Epithelial cell of proximal tubule (primary cell): Measurements from ENCODE around the gene ASB15. TPM values are rescaled to one million over a fixed set of nuclear protein-coding genes. Genes with fewer than 3 reads are reported as not detected.

Source experiments
- DNase-seq: peaks from one replicate; pipeline ENCODE4 v3.0.0-alpha.2; 2011; ENCODE audit warnings: low read depth
- H3K4me3 ChIP-seq: 2 replicates; pipeline ENCODE4 v1.5.1; 2011; ENCODE audit warnings: low read depth, mild to moderate bottlenecking, low read length
- total RNA-seq: library from RNA; depleted of rRNA; stranded (reverse); fragments of >200 nt; gene quantifications from 2 replicates; pipeline ENCODE4 v1.2.3, GENCODE V29; 2015
- TF ChIP-seq, protein P1 (sequence below): conservative IDR thresholded peaks from 2 replicates; pipeline ENCODE4 v1.5.1; 2012; ENCODE audit warnings: low read depth, mild to moderate bottlenecking, low read length

ASB15 gene
- total RNA-seq, 1 donor from 2014 or later: not detected

DNA sequence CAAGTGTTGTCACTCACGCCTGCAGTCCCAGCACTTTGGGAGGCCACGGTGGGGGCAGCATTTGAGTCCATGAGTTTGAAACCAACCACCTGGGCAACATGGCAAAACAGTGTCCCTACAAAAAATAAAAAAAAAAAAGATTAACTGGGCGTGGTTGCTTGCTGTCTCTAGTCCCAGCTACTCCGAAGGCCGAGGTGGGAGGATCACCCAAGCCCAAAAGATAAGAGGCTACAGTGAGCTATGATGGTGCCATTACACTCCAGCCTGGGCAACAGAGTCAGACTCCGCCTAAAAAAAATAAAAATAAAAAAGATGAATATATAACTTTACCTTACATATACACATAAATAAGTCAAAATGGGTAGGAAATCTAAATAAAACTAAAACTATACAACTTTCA, 51.5 kb downstream of the ASB15 start:
- H3K4me3 ChIP-seq: no peak overlapping the region
- TF ChIP-seq, protein P1, sequence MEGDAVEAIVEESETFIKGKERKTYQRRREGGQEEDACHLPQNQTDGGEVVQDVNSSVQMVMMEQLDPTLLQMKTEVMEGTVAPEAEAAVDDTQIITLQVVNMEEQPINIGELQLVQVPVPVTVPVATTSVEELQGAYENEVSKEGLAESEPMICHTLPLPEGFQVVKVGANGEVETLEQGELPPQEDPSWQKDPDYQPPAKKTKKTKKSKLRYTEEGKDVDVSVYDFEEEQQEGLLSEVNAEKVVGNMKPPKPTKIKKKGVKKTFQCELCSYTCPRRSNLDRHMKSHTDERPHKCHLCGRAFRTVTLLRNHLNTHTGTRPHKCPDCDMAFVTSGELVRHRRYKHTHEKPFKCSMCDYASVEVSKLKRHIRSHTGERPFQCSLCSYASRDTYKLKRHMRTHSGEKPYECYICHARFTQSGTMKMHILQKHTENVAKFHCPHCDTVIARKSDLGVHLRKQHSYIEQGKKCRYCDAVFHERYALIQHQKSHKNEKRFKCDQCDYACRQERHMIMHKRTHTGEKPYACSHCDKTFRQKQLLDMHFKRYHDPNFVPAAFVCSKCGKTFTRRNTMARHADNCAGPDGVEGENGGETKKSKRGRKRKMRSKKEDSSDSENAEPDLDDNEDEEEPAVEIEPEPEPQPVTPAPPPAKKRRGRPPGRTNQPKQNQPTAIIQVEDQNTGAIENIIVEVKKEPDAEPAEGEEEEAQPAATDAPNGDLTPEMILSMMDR: no peak
- DNase-seq: no peak

DNA sequence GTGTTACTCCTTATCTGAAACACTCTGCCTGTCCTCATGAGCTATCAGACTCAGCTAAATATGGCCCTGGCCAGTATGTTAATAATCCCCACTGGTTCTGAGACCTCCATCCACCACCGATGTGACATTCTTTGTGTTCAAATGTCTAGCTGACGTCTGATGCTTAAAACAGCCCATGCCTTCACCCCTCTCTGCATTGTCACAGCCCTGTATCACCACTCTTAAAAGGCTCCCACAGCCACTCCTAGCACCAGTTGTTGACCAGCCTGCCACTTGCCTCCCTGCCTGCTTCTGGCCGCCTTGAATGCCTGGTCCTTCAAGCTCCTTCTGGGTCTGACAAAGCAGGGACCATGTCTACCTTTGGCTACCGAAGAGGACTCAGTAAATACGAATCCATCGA, 54.0 kb downstream of the ASB15 start, which contains the start of gene LMOD2:
Gene LMOD2, plus strand, starts transcription at position 253 of the 400 bp plus-strand sequence. Its CDS starts 98 bp downstream, at position 351.
- DNase-seq: no peak
- no peak within 1 kb of the TSS for H3K4me3 ChIP-seq
- TF ChIP-seq, protein P1: no peak

DNA sequence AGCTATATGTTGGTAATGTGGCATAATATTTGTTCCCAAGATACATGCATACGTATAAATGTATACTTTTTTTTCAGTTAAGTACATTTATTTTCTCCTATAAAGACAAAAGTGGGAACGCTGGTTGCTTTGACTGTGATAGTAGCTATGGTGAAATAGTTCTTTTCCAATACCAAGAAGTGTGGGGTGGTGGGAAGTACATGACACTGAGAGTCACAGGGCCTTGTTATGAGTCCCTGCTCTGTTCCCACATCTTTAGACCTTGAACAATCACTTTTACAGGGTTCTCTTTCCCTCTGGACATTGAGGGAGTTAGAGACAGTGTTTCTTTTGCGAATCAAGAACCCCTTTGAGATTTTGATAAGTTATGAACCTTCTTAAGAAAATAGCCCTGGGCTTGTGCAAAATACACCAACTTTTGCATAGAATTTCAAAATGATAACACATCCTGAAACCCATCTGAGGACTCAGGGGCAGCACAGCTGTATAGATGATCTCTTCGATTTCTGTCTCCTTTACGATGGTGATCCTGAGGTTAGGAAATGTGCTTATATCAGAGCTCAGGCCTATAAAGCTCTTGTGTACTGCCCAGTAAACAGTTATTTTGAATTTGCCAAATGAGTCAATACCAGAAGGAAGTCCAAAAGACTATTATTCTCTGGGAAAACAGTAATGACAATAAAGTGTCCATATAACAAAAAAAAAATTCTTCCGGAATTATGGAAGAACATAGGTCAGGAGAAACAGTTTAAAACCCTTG, 55.1 kb downstream of the ASB15 start:
- DNase-seq: no peak
- TF ChIP-seq, protein P1: no peak
- H3K4me3 ChIP-seq: no peak overlapping the region

DNA sequence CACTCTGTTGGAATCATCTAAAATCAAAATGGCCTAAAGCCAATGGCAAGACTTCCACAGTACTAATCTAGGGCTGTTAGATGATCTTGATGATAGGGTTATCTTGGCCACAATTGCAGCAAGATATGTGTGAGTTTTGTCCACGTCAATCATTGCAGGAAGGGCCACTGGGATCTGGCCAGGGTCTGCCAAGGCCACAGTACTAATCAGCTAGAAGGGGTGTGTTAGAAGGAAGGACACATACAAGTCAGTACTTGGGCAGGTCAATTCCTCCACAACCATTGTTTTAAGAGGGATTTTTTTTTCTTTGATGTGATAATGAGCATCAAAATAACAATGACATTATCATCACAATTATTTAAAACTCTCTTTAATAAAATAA, 55.7 kb downstream of the ASB15 start:
- DNase-seq: no peak
- TF ChIP-seq, protein P1: no peak
- H3K4me3 ChIP-seq: no peak overlapping the region

DNA sequence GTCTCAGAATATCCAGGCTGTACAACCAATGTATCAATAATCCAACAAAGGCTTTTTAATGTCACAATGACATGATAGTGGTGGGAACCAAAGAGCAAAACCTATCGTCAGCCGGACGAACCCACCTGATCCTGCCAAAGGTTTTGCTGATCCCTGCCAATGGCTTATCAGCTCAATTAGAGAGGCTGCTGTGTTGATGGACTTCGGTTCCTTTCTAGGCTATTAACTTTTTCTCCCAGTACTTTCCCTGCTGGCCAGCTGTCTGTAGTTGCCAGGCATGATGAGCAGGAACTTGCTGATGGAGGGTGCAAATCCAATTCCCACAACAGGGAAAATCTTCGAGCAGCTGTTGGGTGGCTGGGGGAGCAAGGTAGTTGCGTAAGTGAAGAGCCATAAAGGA, 56.4 kb downstream of the ASB15 start:
- H3K4me3 ChIP-seq: no peak overlapping the region
- DNase-seq: no peak
- TF ChIP-seq, protein P1: no peak

DNA sequence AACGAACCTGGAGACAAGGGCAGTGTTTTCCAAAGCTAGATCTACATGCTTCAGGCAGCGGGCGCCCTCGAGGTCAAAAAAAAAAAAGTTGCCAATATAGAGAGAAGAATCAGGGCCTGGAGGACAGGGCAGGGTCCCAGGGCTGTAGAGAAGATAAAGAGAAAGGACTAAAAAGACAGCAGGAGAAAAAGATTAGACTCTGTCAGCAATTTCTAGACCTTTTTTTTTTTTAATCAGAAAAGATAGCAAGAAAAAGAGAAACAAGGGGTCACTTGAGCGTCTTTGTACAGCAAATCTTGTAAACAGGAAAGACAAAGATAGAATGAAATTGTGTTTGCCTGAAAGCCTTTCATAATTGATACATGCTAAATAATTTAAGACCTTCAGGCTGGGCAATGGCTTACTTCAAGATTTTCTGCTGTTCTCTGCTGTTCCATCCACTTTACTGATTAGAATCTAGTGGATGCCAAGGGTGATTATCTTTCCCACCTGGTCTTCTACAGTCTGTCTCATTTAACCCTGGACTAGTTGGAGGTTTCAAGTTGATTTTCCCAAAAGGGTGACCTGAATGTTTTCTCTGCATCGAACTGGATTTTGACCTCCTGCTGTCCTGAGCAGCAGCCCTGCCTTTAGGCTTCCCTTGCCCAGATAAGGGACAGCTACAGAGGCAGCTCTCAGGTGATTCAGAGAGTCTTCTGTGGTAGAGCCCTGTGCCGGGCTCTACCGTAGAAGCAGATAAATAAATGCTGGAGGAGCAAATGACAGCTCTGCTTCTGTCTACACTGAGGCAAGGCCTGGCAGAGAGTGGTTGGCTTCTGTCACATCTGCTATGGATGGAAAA, 59.1 kb downstream of the ASB15 start:
- H3K4me3 ChIP-seq: no peak overlapping the region
- no peak for DNase-seq

More for the DNA sequence above, 59.1 kb downstream of the ASB15 start:
- TF ChIP-seq, protein P1: no peak
